8988T (cell line): ENCODE measurements around the gene LRRC59.
"Not testable (repeated sequence)": the region's sequence is repeated elsewhere in the genome, so short reads cannot be mapped to it uniquely, and the experiment has no call there.

Source experiments
- DNase-seq: peaks from one replicate; pipeline ENCODE4 v3.0.0; 2011

Gene LRRC59

GRCh38 chr17:50397111-50397918 lies at the start of gene LRRC59:
Gene LRRC59, minus strand, starts transcription at chr17:50397523. Its CDS starts 206 bp downstream, at chr17:50397317.
- peak; percentile 83 for DNase-seq

DNA sequence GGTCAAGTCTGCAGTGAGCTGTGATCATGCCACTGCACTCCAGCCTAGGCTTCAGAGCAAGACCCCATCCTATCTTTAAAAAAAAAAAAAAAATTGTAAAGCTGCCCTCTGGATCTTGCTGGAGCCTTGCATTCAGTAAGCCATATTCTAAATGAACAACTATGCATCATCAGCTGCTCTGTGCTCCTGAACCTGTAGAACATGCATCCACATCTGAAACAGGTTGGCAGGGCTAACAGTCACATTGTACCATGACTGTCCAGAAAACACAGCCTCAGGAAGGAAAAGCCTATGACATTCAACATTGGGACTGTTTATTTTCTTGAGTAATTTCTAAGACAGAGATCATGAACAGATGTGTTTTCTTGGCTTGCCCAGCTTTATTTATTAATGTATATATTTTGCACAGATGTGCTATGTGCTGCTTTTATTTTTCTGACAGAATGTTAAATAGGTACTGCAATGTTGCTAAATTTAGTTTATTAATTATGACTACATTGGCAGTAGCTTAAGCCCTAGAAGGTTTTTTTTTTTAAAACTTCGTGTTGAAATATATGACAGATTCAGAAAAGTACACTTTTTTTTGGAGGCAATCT lies 48.5 kb upstream of the LRRC59 start:
- no peak for DNase-seq

- no peak for DNase-seq
Observed at GRCh38 chr17:50444841-50445715, 47.8 kb upstream of the LRRC59 start.

DNA sequence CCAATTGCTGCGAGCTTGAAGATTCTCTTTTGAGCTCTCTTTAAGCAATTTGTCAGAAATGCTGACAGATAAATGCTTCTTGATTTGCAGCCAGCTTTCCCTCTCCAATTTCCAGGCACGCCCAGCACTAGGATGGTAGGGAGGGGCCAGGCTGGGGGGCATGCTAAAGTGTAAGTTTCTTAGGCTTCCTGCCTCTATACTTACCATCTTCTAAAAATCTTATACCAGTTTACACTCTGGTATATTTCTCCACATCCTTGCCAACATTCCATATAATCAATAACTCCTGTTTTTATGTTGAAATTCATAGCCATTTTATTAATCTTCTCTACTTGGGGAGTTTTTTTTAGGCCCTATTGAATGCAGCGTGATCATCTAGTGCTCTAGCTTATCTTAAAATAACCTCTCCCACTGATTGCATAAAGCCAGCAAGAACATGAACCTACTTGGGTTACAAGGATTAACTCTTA lies 46.2 kb upstream of the LRRC59 start:
- no peak for DNase-seq

DNA sequence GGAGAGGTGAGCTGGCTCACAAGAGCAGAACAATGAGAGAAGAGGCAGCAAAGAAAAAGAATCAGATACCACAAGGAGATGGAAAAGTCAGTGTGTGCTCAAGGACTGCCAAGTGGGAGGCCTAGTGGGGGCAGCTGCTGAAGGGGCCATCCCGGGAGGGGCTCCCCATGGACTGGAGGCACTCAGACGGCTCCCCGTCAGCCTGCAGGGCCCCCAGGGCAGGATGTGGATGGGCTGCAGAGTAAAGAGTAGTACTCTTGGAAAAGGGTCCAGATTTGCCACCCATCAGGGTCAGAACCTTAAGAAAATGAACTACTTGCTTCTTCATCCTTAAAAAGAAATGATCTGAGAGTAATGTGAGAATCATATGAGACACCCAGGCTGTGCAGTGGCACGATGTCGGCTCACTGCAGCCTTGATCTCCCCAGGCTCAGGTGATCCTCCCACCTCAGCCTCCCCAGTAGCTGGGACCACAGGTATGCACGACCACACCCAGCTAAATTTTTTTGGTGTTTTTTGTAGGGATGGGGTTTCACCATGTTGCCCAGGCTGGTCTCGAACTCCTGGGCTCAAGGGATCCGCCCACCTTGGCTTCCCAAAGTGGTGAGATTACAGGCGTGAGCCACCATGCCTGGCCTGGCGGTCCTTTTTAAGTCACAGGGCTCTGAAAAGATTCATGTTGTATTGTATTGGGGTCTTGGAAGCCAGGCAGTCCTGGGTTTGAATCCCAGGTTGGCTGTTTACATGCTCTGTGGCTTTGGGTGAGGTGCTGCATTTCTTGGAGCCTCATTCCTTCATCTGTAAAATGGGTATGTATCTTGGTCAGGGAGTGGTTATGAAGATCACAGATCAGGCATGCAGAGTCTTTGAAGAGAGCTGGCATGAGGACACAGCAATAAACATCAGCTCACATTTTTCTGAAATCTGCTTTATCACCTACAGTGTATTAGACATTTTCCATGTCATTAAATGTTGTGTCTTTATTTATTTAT lies 43.8 kb upstream of the LRRC59 start:
- DNase-seq = no peak

DNA sequence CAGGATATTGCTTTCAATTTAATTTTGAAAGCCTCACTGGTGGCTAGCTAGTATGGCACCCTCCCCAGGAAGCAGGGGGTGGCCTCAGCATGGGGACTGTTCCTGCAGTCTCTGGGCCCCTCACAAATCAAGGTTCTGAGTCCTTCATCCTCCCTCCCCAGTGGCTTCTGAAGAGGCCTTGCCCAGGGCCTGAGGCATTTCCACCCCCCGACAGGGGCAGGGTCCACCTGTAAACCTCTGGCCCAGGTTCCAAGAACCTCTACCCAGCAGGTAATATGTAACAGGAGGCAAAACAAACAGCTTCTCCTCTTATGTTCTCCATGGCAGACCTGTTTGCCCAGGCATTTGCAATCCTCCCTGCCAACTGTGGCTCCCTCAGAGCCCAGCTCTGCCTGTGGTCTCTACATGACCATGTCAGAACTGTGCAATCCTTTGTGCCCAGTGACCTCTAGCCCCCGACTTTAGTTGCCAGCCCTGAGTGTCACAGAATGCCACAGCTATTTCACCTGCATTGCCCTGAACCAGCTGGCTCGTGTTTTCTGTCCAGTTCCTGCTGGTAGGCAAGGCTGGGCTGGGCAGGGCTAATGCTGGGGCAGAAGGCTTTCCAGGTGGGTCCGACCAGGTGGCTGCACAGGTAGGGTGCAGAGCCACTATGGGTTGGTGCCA lies 43.0 kb upstream of the LRRC59 start:
- DNase-seq = no peak

GRCh38 chr17:50439008-50439407 lies 41.7 kb upstream of the LRRC59 start:
- no peak for DNase-seq

DNA sequence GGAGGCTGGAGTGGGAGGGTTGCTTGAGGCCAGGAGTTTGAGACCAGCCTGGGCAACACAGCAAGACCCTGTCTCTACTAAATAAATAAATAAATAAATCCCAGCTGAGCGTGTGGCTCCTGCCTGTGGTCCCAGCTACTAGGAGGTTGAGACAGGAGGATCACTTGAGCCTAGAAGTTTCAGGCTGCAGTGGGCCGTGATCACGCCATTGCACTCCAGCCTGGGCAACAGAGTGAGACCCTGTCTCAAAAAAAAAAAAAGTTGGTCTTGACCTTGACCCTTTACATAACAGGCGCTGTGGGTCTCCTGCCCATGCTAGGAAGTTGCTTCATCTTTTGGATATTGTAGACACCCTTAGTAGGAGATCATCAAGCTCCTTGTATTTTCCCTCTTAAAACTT lies 40.1 kb upstream of the LRRC59 start:
- no peak for DNase-seq

- no peak for DNase-seq
Observed at GRCh38 chr17:50432125-50432762, 34.9 kb upstream of the LRRC59 start.

GRCh38 chr17:50430821-50431618 lies 33.7 kb upstream of the LRRC59 start:
- DNase-seq = no peak

DNA sequence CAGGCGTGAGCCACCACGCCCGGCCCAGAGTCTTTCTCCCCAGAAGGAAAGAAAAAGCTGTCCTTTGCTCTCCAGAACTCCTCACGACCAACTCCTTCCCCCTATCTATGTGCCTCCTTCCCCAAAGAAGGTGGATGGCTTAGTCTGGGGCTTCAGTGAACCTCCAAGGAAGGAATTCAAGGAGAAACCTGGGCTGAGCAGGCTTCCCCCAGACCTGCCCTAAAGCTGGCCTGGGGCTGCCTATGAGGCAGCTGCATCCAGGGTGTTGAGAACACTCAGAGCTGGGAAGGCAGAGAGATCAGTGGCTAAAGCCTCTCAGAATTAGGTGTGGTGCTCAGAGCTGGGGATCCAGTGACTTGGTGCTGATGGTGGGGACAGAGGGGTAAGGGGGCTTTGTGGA lies 32.5 kb upstream of the LRRC59 start:
- DNase-seq = no peak

DNA sequence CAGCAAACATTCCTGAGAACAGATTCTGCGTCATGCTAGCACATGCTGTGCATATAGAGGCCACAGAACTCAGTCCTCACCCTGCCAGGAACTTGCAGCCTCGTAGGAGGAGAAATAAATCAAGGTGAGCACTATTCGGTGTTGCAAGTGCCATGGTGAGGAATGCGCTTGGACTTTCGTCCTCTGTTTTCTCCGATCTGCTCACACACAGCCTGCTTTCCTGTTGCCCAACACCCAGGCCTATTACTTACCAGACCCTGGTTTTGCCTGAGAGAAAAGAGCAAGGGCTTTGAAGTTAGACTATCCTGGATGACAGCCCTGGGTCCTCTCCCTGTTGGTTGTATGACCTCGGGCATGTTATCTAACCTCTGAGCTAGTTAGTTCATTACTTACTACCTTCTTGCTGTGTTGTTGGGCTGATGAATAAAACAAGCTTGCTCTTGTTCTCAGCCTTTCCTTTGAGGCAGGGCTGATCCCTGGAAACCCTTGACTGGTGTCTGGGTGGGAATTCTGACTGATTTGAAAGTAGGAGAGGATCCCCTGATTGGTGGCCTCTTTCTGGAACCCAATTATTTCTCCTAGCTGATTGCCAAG lies 31.6 kb upstream of the LRRC59 start:
- DNase-seq = no peak

DNA sequence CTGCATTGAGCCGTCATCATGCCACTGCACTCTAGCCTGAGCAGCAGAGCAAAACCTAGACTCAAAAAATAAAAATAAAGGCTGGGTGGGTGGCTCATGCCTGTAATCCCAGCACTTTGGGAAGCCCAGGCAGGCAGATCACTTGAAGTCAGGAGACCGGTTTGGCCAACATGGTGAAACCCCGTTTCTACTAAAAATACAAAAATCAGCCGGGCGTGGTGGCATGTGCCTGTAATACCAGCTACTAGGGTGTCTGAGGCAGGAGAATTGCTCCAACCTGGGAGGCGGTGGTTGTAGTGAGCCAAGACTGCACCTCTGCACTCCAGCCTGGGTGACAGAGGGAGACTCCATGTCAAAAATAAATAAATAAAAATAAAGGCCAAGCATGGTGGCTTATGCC lies 30.8 kb upstream of the LRRC59 start:
- DNase-seq = not testable (repeated sequence)

DNA sequence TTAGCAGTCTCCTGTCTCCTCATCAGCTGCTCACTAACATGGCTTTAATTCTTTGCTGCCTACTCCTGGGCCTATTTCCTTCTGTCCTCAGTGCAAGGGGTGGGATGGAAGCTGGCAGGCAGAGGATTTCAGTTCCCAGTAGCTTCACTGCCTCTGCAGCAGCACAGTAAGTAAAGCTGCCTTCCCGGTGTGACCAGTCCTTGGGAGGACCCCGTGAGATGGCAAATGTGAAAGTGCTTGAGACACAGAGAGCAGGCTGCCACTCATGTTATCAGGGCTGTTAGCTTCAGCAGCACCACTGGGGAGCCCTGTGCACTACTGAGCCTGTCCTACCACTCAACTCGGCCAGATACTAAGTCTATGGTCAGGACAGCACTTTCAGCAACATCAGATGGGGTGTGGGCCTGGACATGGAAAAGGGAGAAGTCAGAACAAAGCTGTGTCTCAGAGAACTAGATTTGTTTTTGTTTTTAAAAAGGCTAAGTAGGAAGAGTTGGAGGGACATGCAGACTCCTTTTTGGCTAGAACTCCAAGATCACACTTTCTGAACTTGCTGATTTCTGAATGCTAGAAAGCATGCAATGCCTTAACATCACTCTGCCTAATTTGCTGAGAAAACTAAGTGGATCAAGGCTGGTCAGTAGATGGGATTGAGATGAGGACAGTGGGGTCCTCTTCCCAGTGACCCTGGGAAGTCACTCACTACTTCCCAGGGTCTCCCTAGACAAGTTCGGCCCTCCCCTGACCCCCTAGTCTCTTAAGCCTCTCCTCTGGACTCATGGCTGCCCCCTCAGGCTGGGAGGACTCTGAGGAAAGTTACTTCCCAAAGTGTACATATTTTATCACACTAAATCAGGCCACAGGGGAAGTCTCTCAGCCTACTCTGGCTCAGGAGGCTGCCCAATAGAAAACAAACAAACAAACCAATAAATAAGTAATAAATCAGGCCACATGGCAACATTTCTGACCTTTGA lies 29.8 kb upstream of the LRRC59 start:
- peak; percentile 84 for DNase-seq

DNA sequence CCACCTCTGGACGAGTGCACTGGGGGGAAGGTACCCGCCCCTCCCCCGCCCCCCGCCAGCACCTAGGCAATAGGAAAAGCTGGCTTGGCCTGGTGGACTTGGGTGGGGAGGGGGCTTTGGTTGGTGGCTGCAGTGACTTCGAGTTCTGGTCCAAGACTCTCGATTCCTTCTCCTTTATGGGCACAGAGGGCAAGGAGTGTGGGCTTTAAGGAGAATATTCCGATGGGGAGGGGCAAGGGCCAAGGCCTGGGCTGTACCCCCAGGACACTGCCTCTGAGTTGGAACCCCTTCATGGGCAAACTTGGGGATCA lies 29.1 kb upstream of the LRRC59 start:
- no peak for DNase-seq

DNA sequence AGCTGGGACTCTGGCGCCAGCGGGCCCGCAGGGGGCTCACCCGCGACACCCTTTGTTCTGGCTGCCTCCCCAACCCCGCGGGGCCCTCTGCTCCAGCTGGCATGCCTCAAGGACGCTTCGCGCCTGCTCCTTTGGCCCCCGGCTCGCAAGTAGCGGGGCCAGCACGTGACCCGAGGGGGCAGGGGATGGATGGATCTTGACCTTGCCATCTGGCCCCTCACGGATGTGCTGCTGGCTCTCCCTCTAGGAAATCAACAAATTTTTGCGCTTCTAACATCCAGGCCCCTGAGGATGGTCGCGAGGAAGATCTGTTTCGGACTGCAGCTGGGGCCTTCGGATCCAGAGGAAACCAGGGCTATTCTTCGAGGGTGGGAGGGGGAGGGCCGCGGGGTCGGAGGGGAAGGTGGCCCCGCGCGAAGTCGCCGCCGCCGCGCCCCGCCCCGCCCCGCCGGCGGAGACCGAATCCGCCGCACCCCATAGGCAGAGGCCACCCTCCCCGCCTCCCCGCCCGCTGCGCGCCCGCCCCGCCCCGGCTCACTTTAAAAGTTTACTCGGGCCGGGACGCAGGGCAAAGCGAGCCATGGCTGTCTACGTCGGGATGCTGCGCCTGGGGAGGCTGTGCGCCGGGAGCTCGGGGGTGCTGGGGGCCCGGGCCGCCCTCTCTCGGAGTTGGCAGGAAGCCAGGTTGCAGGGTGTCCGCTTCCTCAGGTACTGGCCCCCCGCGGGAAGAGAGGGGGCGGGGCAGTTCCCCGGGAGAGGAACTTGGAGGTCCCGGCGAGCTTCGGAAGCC lies 28.6 kb upstream of the LRRC59 start, which contains the start of gene ACSF2:
TSS of gene ACSF2 (plus strand) at position 537 of the 790 bp plus-strand sequence. CDS start at position 581, 44 bp downstream.
- peak; percentile 83 for DNase-seq

DNA sequence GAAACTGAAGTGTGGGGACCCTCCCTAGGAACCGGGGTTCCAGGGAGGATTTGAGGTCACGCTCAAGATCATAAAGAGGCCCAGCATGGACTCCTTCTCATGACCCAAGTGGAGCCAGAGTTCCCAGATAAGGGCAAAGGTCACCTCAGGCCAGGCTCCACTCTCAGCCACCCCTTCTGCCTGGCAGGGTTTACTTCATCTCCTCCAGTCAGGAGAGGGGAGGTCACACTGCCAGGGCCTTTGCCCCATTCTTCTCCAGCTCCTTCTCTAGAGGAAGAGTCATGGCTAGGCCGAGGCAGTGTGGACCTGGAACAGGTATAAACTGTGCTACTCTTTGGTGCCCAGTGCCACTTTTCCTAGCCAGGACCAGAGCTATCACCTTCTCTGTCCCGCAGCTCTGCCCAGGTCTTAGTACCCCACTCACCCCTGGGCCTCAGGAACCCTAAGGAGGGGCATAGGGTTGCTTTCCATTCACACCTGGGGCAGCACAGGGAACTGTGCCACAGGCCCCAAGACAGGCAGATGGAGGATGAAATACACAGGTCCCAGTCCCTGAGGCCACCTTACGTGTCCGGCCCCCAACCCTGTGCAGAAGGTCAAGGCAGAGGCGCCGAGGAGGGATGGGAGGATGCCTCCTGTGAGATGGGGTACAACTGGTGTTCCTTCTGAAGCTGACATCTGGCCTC lies 27.8 kb upstream of the LRRC59 start:
- no peak for DNase-seq
